HG03025 (cell line): Measurements from ENCODE around the gene AKR1D1.
"Not testable (repeated sequence)": the region's sequence is repeated elsewhere in the genome, so short reads cannot be mapped to it uniquely, and the experiment has no call there.

ENCODE experiments used
- ATAC-seq: cut with Tn5 transposase; IDR thresholded peaks from one replicate; pipeline ENCODE4 v1.9.1; 2021; ENCODE audit warnings: mild to moderate bottlenecking, moderate library complexity; ENCODE audit not compliant: unreplicated experiment, low FRiP score

AKR1D1 gene

GRCh38 chr7:138072726-138073125, 3.5 kb upstream of the AKR1D1 start:
- ATAC-seq: no peak

GRCh38 chr7:138074121-138074520, 2.1 kb upstream of the AKR1D1 start:
- ATAC-seq: no peak

GRCh38 chr7:138074540-138074939, 1.7 kb upstream of the AKR1D1 start:
- no peak for ATAC-seq

GRCh38 chr7:138075350-138075749, 909 bp upstream of the AKR1D1 start:
- no peak for ATAC-seq

- ATAC-seq: not testable (repeated sequence)
Observed at GRCh38 chr7:138075786-138076185, 473 bp upstream of the AKR1D1 start.

- no peak for ATAC-seq
Observed at GRCh38 chr7:138077809-138078208, 1.6 kb downstream of the AKR1D1 start.

- ATAC-seq: no peak
Observed at GRCh38 chr7:138079137-138079536, 2.9 kb downstream of the AKR1D1 start.

GRCh38 chr7:138081868-138082267, 5.6 kb downstream of the AKR1D1 start:
- no peak for ATAC-seq

GRCh38 chr7:138083859-138084258, 7.6 kb downstream of the AKR1D1 start:
- no peak for ATAC-seq

- ATAC-seq: no peak
Observed at GRCh38 chr7:138086563-138087270, 10.5 kb downstream of the AKR1D1 start.

GRCh38 chr7:138089080-138089901, 13.0 kb downstream of the AKR1D1 start:
- ATAC-seq: no peak

GRCh38 chr7:138091032-138091431, 14.8 kb downstream of the AKR1D1 start:
- ATAC-seq: no peak

- not testable (repeated sequence) for ATAC-seq
Observed at GRCh38 chr7:138091840-138092239, 15.6 kb downstream of the AKR1D1 start.

- ATAC-seq: no peak
Observed at GRCh38 chr7:138092486-138093028, 16.3 kb downstream of the AKR1D1 start.

GRCh38 chr7:138095972-138096935, 20.0 kb downstream of the AKR1D1 start:
- ATAC-seq: no peak

GRCh38 chr7:138097064-138097741, 20.9 kb downstream of the AKR1D1 start:
- ATAC-seq: peak; percentile 55

GRCh38 chr7:138099813-138100212, 23.6 kb downstream of the AKR1D1 start:
- no peak for ATAC-seq

GRCh38 chr7:138105221-138105620, 29.0 kb downstream of the AKR1D1 start:
- ATAC-seq: no peak

- no peak for ATAC-seq
Observed at GRCh38 chr7:138115047-138115446, 38.8 kb downstream of the AKR1D1 start.

GRCh38 chr7:138116141-138116540, 39.9 kb downstream of the AKR1D1 start:
- ATAC-seq: no peak
